SK-N-MC (cell line): Measurements from ENCODE around the gene CELF2.

Experiments used
- EZH2 ChIP-seq: fragments of 200-600 bp; sonication (generic); IDR thresholded peaks from one replicate; pipeline ENCODE4 v1.6.1; 2017; ENCODE audit warnings: antibody characterized with exemption
- FOXP2 ChIP-seq: optimal IDR thresholded peaks from 2 replicates; pipeline ENCODE3; 2011; ENCODE audit warnings: mild to moderate bottlenecking, moderate library complexity; ENCODE audit not compliant: insufficient read depth; ENCODE audit errors: extremely low read length, control extremely low read depth
- POLR2AphosphoS5 ChIP-seq: IDR thresholded peaks from 2 replicates; pipeline ENCODE4 v1.6.1; 2012; ENCODE audit warnings: mild to moderate bottlenecking, low read depth, low read length, borderline replicate concordance

- TF ChIP-seq EZH2: no peak
- TF ChIP-seq POLR2AphosphoS5: no peak
- TF ChIP-seq FOXP2: no peak
Observed at GRCh38 chr10:11299125-11299524, 281.5 kb downstream of the CELF2 start.
